ENCODE data around the gene KMT5C.
"Not testable (repeated sequence)": the region's sequence is repeated elsewhere in the genome, so short reads cannot be mapped to it uniquely, and the experiment has no call there.

KMT5C gene

GRCh38 chr19:55319785-55320184 is 19.9 kb upstream of the KMT5C start:
- H3K79me2 ChIP-seq (ENCODE audit: control insufficient read depth, insufficient read depth, low read length, unreplicated experiment), result no peaks in the 10 kb centered on the region
- no peaks in the 10 kb centered on the region for H3K4me1 ChIP-seq (ENCODE audit: control insufficient read depth, insufficient read depth, low read length, unreplicated experiment)
- H3K27me3 ChIP-seq (ENCODE audit: insufficient read depth, low read length), result no peaks in the 10 kb centered on the region
- no peak overlapping the region for H3K4me3 ChIP-seq (ENCODE audit: low read depth, low read length)
- H2AFZ ChIP-seq (ENCODE audit: low read length, unreplicated experiment), result no peak overlapping the region
- no peak overlapping the region for H3K27ac ChIP-seq (ENCODE audit: low read depth, low read length)
- no peaks in the 10 kb centered on the region for H3K36me3 ChIP-seq (ENCODE audit: insufficient read depth, low read length)

- H3K27me3 ChIP-seq (ENCODE audit: insufficient read depth, low read length), result no peaks in the 10 kb centered on the region
- no peak overlapping the region for H3K27ac ChIP-seq (ENCODE audit: low read depth, low read length)
- H3K4me1 ChIP-seq (ENCODE audit: control insufficient read depth, insufficient read depth, low read length, unreplicated experiment), result no peaks in the 10 kb centered on the region
- no peaks in the 10 kb centered on the region for H3K79me2 ChIP-seq (ENCODE audit: control insufficient read depth, insufficient read depth, low read length, unreplicated experiment)
- no peak overlapping the region for H3K4me3 ChIP-seq (ENCODE audit: low read depth, low read length)
- H2AFZ ChIP-seq (ENCODE audit: low read length, unreplicated experiment), result no peak overlapping the region
- no peaks in the 10 kb centered on the region for H3K36me3 ChIP-seq (ENCODE audit: insufficient read depth, low read length)
These were observed 18.7 kb upstream of the KMT5C start for GRCh38 chr19:55320844-55321419.

- Histone ChIP-seq H3K36me3 (ENCODE audit: insufficient read depth, low read length) (no peaks in the 10 kb centered on the region), H3K4me3 (ENCODE audit: low read depth, low read length) (no peak overlapping the region), H3K79me2 (ENCODE audit: control insufficient read depth, insufficient read depth, low read length, unreplicated experiment) (no peaks in the 10 kb centered on the region), H3K27ac (ENCODE audit: low read depth, low read length) (no peak overlapping the region), H3K4me1 (ENCODE audit: control insufficient read depth, insufficient read depth, low read length, unreplicated experiment) (no peaks in the 10 kb centered on the region), H2AFZ (ENCODE audit: low read length, unreplicated experiment) (no peak overlapping the region), H3K27me3 (ENCODE audit: insufficient read depth, low read length) (no peaks in the 10 kb centered on the region)
These were observed 18.1 kb upstream of the KMT5C start for GRCh38 chr19:55321466-55322137.

- Histone ChIP-seq H3K27me3 (ENCODE audit: insufficient read depth, low read length) (no peaks in the 10 kb centered on the region), H3K27ac (ENCODE audit: low read depth, low read length) (no peak overlapping the region), H3K36me3 (ENCODE audit: insufficient read depth, low read length) (no peaks in the 10 kb centered on the region), H3K4me3 (ENCODE audit: low read depth, low read length) (no peak overlapping the region), H3K4me1 (ENCODE audit: control insufficient read depth, insufficient read depth, low read length, unreplicated experiment) (no peaks in the 10 kb centered on the region), H3K79me2 (ENCODE audit: control insufficient read depth, insufficient read depth, low read length, unreplicated experiment) (no peaks in the 10 kb centered on the region), H2AFZ (ENCODE audit: low read length, unreplicated experiment) (no peak overlapping the region)
These were observed 17.3 kb upstream of the KMT5C start for GRCh38 chr19:55322204-55322885.

- Histone ChIP-seq H3K4me1 (ENCODE audit: control insufficient read depth, insufficient read depth, low read length, unreplicated experiment) (peaks cover 4% of the 10 kb centered on the region), H2AFZ (ENCODE audit: low read length, unreplicated experiment) (no peak overlapping the region), H3K4me3 (ENCODE audit: low read depth, low read length) (no peak overlapping the region), H3K79me2 (ENCODE audit: control insufficient read depth, insufficient read depth, low read length, unreplicated experiment) (no peaks in the 10 kb centered on the region), H3K27ac (ENCODE audit: low read depth, low read length) (no peak overlapping the region), H3K36me3 (ENCODE audit: insufficient read depth, low read length) (no peaks in the 10 kb centered on the region), H3K27me3 (ENCODE audit: insufficient read depth, low read length) (no peaks in the 10 kb centered on the region)
These were observed 15.0 kb upstream of the KMT5C start for GRCh38 chr19:55324662-55325061.

- Histone ChIP-seq H3K27ac (ENCODE audit: low read depth, low read length) (no peak within 1 kb of the TSS), H3K27me3 (ENCODE audit: insufficient read depth, low read length) (no peaks in the 10 kb centered on the region), H3K4me1 (ENCODE audit: control insufficient read depth, insufficient read depth, low read length, unreplicated experiment) (peaks cover 4% of the 10 kb centered on the region), H3K4me3 (ENCODE audit: low read depth, low read length) (no peak within 1 kb of the TSS), H2AFZ (ENCODE audit: low read length, unreplicated experiment) (no peak within 1 kb of the TSS), H3K79me2 (ENCODE audit: control insufficient read depth, insufficient read depth, low read length, unreplicated experiment) (no peaks in the 10 kb centered on the region), H3K36me3 (ENCODE audit: insufficient read depth, low read length) (no peaks in the 10 kb centered on the region)
These were observed 14.5 kb upstream of the KMT5C start, which contains the start of gene TMEM150B for GRCh38 chr19:55325172-55325571. TSS of gene TMEM150B (minus strand) at chr19:55325341. CDS start at chr19:55321036, 4,305 bp downstream.

GRCh38 chr19:55328774-55329318 is 10.8 kb upstream of the KMT5C start:
- H3K4me3 ChIP-seq (ENCODE audit: low read depth, low read length); H3K36me3 ChIP-seq (ENCODE audit: insufficient read depth, low read length); H2AFZ ChIP-seq (ENCODE audit: low read length, unreplicated experiment); H3K27me3 ChIP-seq (ENCODE audit: insufficient read depth, low read length); H3K27ac ChIP-seq (ENCODE audit: low read depth, low read length); H3K4me1 ChIP-seq (ENCODE audit: control insufficient read depth, insufficient read depth, low read length, unreplicated experiment); H3K79me2 ChIP-seq (ENCODE audit: control insufficient read depth, insufficient read depth, low read length, unreplicated experiment): not testable (repeated sequence)

GRCh38 chr19:55329791-55330190 is 9.9 kb upstream of the KMT5C start:
- H3K27ac ChIP-seq (ENCODE audit: low read depth, low read length); H3K4me3 ChIP-seq (ENCODE audit: low read depth, low read length); H3K36me3 ChIP-seq (ENCODE audit: insufficient read depth, low read length); H2AFZ ChIP-seq (ENCODE audit: low read length, unreplicated experiment); H3K27me3 ChIP-seq (ENCODE audit: insufficient read depth, low read length); H3K79me2 ChIP-seq (ENCODE audit: control insufficient read depth, insufficient read depth, low read length, unreplicated experiment); H3K4me1 ChIP-seq (ENCODE audit: control insufficient read depth, insufficient read depth, low read length, unreplicated experiment): not testable (repeated sequence)

- no peaks in the 10 kb centered on the region for H3K79me2 ChIP-seq (ENCODE audit: control insufficient read depth, insufficient read depth, low read length, unreplicated experiment)
- H3K36me3 ChIP-seq (ENCODE audit: insufficient read depth, low read length), result no peaks in the 10 kb centered on the region
- no peak overlapping the region for H3K27ac ChIP-seq (ENCODE audit: low read depth, low read length)
- H3K27me3 ChIP-seq (ENCODE audit: insufficient read depth, low read length), result no peaks in the 10 kb centered on the region
- no peak overlapping the region for H3K4me3 ChIP-seq (ENCODE audit: low read depth, low read length)
- H2AFZ ChIP-seq (ENCODE audit: low read length, unreplicated experiment), result no peak overlapping the region
- H3K4me1 ChIP-seq (ENCODE audit: control insufficient read depth, insufficient read depth, low read length, unreplicated experiment), result peaks cover 3% of the 10 kb centered on the region
These were observed 5.8 kb upstream of the KMT5C start for GRCh38 chr19:55333870-55334269.

GRCh38 chr19:55336101-55336500 is 3.6 kb upstream of the KMT5C start:
- H3K4me3 ChIP-seq (ENCODE audit: low read depth, low read length), result no peak overlapping the region
- H3K36me3 ChIP-seq (ENCODE audit: insufficient read depth, low read length), result no peaks in the 10 kb centered on the region
- no peaks in the 10 kb centered on the region for H3K27me3 ChIP-seq (ENCODE audit: insufficient read depth, low read length)
- H3K4me1 ChIP-seq (ENCODE audit: control insufficient read depth, insufficient read depth, low read length, unreplicated experiment), result peaks cover 3% of the 10 kb centered on the region
- H2AFZ ChIP-seq (ENCODE audit: low read length, unreplicated experiment), result no peak overlapping the region
- no peak overlapping the region for H3K27ac ChIP-seq (ENCODE audit: low read depth, low read length)
- no peaks in the 10 kb centered on the region for H3K79me2 ChIP-seq (ENCODE audit: control insufficient read depth, insufficient read depth, low read length, unreplicated experiment)

Data from ACC112 (cell line).